ENCODE data around the gene SCAPER. TPM values are rescaled to one million over a fixed set of nuclear protein-coding genes. Genes with fewer than 3 reads are reported as not detected.

The SCAPER gene
- total RNA-seq, 1 experiment from 2014 or later, result 10.3 TPM

- TF ChIP-seq MLX (CRISPR knock-in tag; IDR thresholded peaks at IDR 0.05) (no peak), GABPB1 (CRISPR knock-in tag; IDR thresholded peaks at IDR 0.05) (no peak), CREM (CRISPR knock-in tag; IDR thresholded peaks at IDR 0.05) (no peak), E2F4 (CRISPR knock-in tag; IDR thresholded peaks at IDR 0.05; ENCODE audit: borderline replicate concordance, low read depth) (no peak)
Measured at GRCh38 chr15:76426941-76427340, 478.2 kb downstream of the SCAPER start (continued).

GRCh38 chr15:76418352-76419140, 486.6 kb downstream of the SCAPER start:
- H3K27ac Mint-ChIP-seq, result peak overlapping the region; percentile 23; the same call in 1 of the 2 replicates
- no peak for DNase-seq (ENCODE audit: low spot score)
- CTCF ChIA-PET, result no interaction called here
- no peak for ATAC-seq
- POLR2A ChIA-PET, result no interaction called here
- H3K9me3 Mint-ChIP-seq, result peaks cover 5% of the 10 kb centered on the region
- TF ChIP-seq USF1 (CRISPR knock-in tag; IDR thresholded peaks at IDR 0.05) (no peak), ETV6 (CRISPR knock-in tag; IDR thresholded peaks at IDR 0.05) (no peak), HMGA2 (CRISPR knock-in tag; IDR thresholded peaks at IDR 0.05) (no peak), HMGXB4 (CRISPR knock-in tag; IDR thresholded peaks at IDR 0.05) (no peak), KAT7 (CRISPR knock-in tag; IDR thresholded peaks at IDR 0.05; ENCODE audit: borderline replicate concordance) (no peak), ZNF671 (CRISPR knock-in tag; IDR thresholded peaks at IDR 0.05) (no peak), CREB1 (CRISPR knock-in tag; IDR thresholded peaks at IDR 0.05) (no peak), ATF6 (CRISPR knock-in tag; IDR thresholded peaks at IDR 0.05) (no peak), ZNF416 (CRISPR knock-in tag; IDR thresholded peaks at IDR 0.05) (no peak), ZNF317 (CRISPR knock-in tag; IDR thresholded peaks at IDR 0.05; ENCODE audit: borderline replicate concordance, low read depth) (no peak), ELF4 (CRISPR knock-in tag; IDR thresholded peaks at IDR 0.05; ENCODE audit: low read depth) (no peak), TCF7 (CRISPR knock-in tag; IDR thresholded peaks at IDR 0.05; ENCODE audit: low read depth) (no peak), CBFB (CRISPR knock-in tag; IDR thresholded peaks at IDR 0.05; ENCODE audit: low read depth) (no peak), CTCF (IDR thresholded peaks at IDR 0.05) (no peak), AR (CRISPR knock-in tag; IDR thresholded peaks at IDR 0.05) (no peak), NFE2L1 (CRISPR knock-in tag; IDR thresholded peaks at IDR 0.05) (no peak)
- H3K4me1 Mint-ChIP-seq, result no peaks in the 10 kb centered on the region
- H3K36me3 Mint-ChIP-seq, result no peaks in the 10 kb centered on the region
- H3K27me3 Mint-ChIP-seq (ENCODE audit: low read depth), result no peaks in the 10 kb centered on the region
- no peak overlapping the region for H3K4me3 Mint-ChIP-seq

All from WTC11 (cell line).